BLaER1 (cell line): ENCODE measurements around the gene ANKRD13A.
A peak's percentile ranks its signal among the peaks of the same experiment; 100 is the strongest.

Experiments used
- H3K27ac ChIP-seq: shearing (Covaris generic); formaldehyde crosslinking; 2 replicates; pipeline ENCODE4 v1.8.1; 2022
- H3K27me3 ChIP-seq: shearing (Covaris generic); formaldehyde crosslinking; 2 replicates; pipeline ENCODE4 v1.8.1; 2022
- H3K36me3 ChIP-seq: shearing (Covaris generic); formaldehyde crosslinking; 2 replicates; pipeline ENCODE4 v1.8.1; 2022
- H3K4me1 ChIP-seq: shearing (Covaris generic); formaldehyde crosslinking; 2 replicates; pipeline ENCODE4 v1.8.1; 2022
- H3K4me2 ChIP-seq: shearing (Covaris generic); formaldehyde crosslinking; 2 replicates; pipeline ENCODE4 v1.8.1; 2022
- H3K4me3 ChIP-seq: shearing (Covaris generic); formaldehyde crosslinking; 2 replicates; pipeline ENCODE4 v1.8.1; 2022
- H3K9ac ChIP-seq: shearing (Covaris generic); formaldehyde crosslinking; 2 replicates; pipeline ENCODE4 v1.8.1; 2022
- H3K9me3 ChIP-seq: shearing (Covaris generic); formaldehyde crosslinking; 2 replicates; pipeline ENCODE4 v1.8.1; 2022
- H4K20me1 ChIP-seq: shearing (Covaris generic); formaldehyde crosslinking; 2 replicates; pipeline ENCODE4 v1.8.1; 2022
- Cebpa-rat ChIP-seq: shearing (Covaris generic); IDR thresholded peaks from 2 replicates; pipeline ENCODE4 v1.8.1; 2022

Gene ANKRD13A

GRCh38 chr12:110020956-110021355 is 21.7 kb downstream of the ANKRD13A start:
- Histone ChIP-seq H4K20me1 (no peaks in the 10 kb centered on the region; the same call in 1 of the 2 replicates), H3K9me3 (no peaks in the 10 kb centered on the region), H3K9ac (no peak overlapping the region), H3K36me3 (peaks cover 99% of the 10 kb centered on the region), H3K4me1 (no peaks in the 10 kb centered on the region), H3K4me2 (no peak overlapping the region), H3K4me3 (no peak overlapping the region), H3K27ac (no peak overlapping the region), H3K27me3 (no peaks in the 10 kb centered on the region)
- no peak for TF ChIP-seq Cebpa-rat

DNA sequence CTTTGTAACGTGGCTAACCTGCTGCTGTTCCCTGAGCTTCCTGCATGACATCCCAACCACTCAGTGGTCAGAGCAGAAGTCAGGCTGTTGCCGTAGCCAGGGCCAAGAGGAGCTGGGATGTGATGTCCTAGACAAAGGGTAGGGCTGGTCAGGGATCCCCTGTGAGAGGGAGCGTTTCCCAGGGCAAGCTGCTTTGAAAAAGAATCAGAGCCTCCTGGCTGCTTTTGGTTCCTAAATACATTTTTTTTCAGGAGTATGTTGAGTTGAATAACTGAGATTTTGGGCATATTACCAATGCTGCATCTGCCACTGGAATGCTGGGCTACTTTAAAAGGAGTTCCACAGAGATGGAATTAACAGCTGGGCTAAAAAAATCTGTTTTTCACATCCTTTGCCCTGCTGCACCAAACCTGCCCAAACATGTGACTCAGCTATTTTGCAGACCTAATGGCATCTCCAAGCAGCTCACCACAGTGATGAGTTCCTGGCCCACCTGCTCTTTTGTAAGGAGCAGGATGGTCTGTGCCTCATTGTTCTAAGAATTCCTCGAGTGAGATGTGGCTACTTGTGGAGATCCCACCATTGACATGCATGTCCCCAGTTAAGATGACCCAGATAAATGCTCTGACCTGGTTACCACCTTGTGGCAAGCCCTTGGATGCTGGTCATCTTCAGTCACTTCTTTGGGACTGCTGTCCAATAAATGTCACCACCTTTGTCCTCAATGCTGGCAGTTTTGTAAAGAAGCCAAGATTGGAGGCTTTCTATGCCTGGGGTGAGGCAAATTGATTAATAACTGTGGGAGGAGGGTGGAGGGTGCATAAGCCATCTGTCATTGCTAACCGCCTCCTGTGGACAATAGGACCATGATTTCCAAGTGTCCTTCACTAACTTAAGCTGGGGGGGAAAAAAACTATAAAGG is 24.1 kb downstream of the ANKRD13A start:
- Histone ChIP-seq H3K9me3 (no peaks in the 10 kb centered on the region), H3K4me2 (no peak overlapping the region), H3K27ac (no peak overlapping the region), H3K9ac (no peak overlapping the region), H4K20me1 (no peaks in the 10 kb centered on the region; the same call in 1 of the 2 replicates), H3K27me3 (no peaks in the 10 kb centered on the region), H3K4me3 (no peak overlapping the region), H3K36me3 (peaks cover 100% of the 10 kb centered on the region), H3K4me1 (no peaks in the 10 kb centered on the region)
- no peak for TF ChIP-seq Cebpa-rat

GRCh38 chr12:110024051-110024450 is 24.8 kb downstream of the ANKRD13A start:
- H3K27me3 ChIP-seq: no peaks in the 10 kb centered on the region
- H3K27ac ChIP-seq: no peak overlapping the region
- H3K36me3 ChIP-seq: peaks cover 100% of the 10 kb centered on the region
- H4K20me1 ChIP-seq: no peaks in the 10 kb centered on the region; the same call in 1 of the 2 replicates
- no peak overlapping the region for H3K4me2 ChIP-seq
- H3K9me3 ChIP-seq: no peaks in the 10 kb centered on the region
- no peak overlapping the region for H3K4me3 ChIP-seq
- no peaks in the 10 kb centered on the region for H3K4me1 ChIP-seq
- no peak for TF ChIP-seq Cebpa-rat
- H3K9ac ChIP-seq: no peak overlapping the region

DNA sequence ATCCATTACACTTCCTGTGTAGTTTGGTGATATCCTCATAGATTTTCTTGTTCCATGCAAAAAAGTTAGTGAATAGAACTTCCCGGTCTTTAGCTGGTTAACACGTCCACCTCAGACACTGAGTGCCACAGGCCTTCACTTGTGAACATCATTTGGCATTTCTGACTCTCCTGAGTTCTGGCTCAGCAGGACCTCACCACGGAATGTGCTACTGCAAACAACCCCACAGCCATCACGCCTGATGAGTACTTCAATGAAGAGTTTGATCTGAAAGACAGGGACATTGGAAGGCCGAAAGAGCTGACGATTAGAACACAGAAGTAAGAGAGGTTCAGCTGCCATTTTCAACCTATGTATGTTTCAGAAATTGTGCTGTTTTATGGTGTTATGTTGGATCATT is 29.1 kb downstream of the ANKRD13A start:
- peaks cover 91% of the 10 kb centered on the region for H3K36me3 ChIP-seq
- H3K27ac ChIP-seq: no peak overlapping the region
- no peak overlapping the region for H3K4me2 ChIP-seq
- H4K20me1 ChIP-seq: no peaks in the 10 kb centered on the region; the same call in 1 of the 2 replicates
- no peak overlapping the region for H3K9ac ChIP-seq
- no peak overlapping the region for H3K4me3 ChIP-seq
- no peak for TF ChIP-seq Cebpa-rat
- no peaks in the 10 kb centered on the region for H3K27me3 ChIP-seq
- H3K9me3 ChIP-seq: no peaks in the 10 kb centered on the region
- H3K4me1 ChIP-seq: no peaks in the 10 kb centered on the region

GRCh38 chr12:110029290-110029815 is 30.1 kb downstream of the ANKRD13A start:
- Histone ChIP-seq H3K9ac (no peak overlapping the region), H3K9me3 (no peaks in the 10 kb centered on the region), H3K36me3 (peaks cover 90% of the 10 kb centered on the region), H3K4me3 (no peak overlapping the region), H3K4me2 (no peak overlapping the region), H3K27me3 (no peaks in the 10 kb centered on the region), H4K20me1 (no peaks in the 10 kb centered on the region), H3K4me1 (no peaks in the 10 kb centered on the region), H3K27ac (no peak overlapping the region)
- TF ChIP-seq Cebpa-rat: no peak

- Histone ChIP-seq H3K27me3 (no peaks in the 10 kb centered on the region), H3K9me3 (no peaks in the 10 kb centered on the region), H3K9ac (no peak overlapping the region), H3K4me1 (peaks cover 28% of the 10 kb centered on the region), H4K20me1 (no peaks in the 10 kb centered on the region), H3K36me3 (peaks cover 88% of the 10 kb centered on the region), H3K27ac (no peak overlapping the region), H3K4me2 (no peak overlapping the region), H3K4me3 (no peak overlapping the region)
- TF ChIP-seq Cebpa-rat: no peak
Measured at GRCh38 chr12:110033888-110034287, 34.7 kb downstream of the ANKRD13A start.

GRCh38 chr12:110035534-110036104 is 36.4 kb downstream of the ANKRD13A start:
- H3K36me3 ChIP-seq: peaks cover 76% of the 10 kb centered on the region
- no peak for TF ChIP-seq Cebpa-rat
- H3K9ac ChIP-seq: no peak overlapping the region
- H4K20me1 ChIP-seq: no peaks in the 10 kb centered on the region
- no peak overlapping the region for H3K4me3 ChIP-seq
- no peaks in the 10 kb centered on the region for H3K9me3 ChIP-seq
- H3K4me1 ChIP-seq: peaks cover 46% of the 10 kb centered on the region
- H3K27me3 ChIP-seq: no peaks in the 10 kb centered on the region
- H3K4me2 ChIP-seq: no peak overlapping the region
- no peak overlapping the region for H3K27ac ChIP-seq

- no peak for TF ChIP-seq Cebpa-rat
- Histone ChIP-seq H4K20me1 (no peaks in the 10 kb centered on the region), H3K4me1 (peaks cover 63% of the 10 kb centered on the region), H3K4me2 (peak overlapping the region; percentile 49), H3K4me3 (no peak overlapping the region), H3K9me3 (no peaks in the 10 kb centered on the region), H3K27ac (peak overlapping the region; percentile 40; the same call in 1 of the 2 replicates), H3K27me3 (no peaks in the 10 kb centered on the region), H3K36me3 (peaks cover 74% of the 10 kb centered on the region), H3K9ac (no peak overlapping the region)
Measured at GRCh38 chr12:110037315-110037714, 38.1 kb downstream of the ANKRD13A start.

GRCh38 chr12:110038741-110039084 is 39.5 kb downstream of the ANKRD13A start:
- TF ChIP-seq Cebpa-rat: no peak
- H3K4me2 ChIP-seq: peak overlapping the region; percentile 67
- H3K9me3 ChIP-seq: no peaks in the 10 kb centered on the region
- no peak overlapping the region for H3K4me3 ChIP-seq
- H4K20me1 ChIP-seq: no peaks in the 10 kb centered on the region
- peaks cover 77% of the 10 kb centered on the region for H3K4me1 ChIP-seq
- H3K27ac ChIP-seq: 0 out of 2 replicates have a peak overlapping the region, but pooled peaks have one; percentile 73
- no peaks in the 10 kb centered on the region for H3K27me3 ChIP-seq
- H3K9ac ChIP-seq: no peak overlapping the region
- peaks cover 71% of the 10 kb centered on the region for H3K36me3 ChIP-seq

DNA sequence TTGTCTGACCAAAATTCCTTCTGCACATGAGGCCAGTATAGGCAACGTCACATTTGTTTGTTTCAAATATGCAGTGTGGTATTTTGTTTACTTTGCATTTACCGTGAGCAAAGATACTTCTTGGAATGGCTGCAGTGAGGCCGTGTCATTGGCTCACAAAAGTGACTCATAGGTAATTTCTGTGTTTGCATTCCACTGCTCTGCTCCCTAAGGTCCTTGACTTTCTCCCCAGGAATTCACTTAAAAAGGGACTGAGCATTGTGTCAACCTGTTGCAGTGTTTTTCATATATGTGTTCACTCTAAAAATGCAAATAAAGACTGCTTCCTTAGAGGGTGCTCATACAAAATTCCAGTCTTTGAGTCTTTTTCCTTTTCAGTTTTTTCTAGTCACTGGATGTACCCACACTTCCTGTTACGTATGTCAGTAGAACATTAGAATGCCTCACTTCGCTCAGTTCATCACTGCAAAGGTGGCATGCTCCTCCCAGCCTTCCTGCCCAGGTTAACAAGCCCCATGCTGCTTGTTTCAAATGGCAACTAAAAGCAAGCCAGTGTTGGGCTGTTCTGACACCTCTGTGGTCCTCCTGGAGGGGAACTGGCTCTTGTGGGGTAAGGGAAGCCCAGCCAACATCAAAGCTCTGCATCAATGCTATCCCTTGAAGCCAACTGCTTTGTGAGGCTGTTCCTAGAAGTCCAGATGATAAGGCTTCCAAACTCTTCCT is 40.0 kb downstream of the ANKRD13A start:
- peaks cover 71% of the 10 kb centered on the region for H3K36me3 ChIP-seq
- no peaks in the 10 kb centered on the region for H4K20me1 ChIP-seq
- H3K9me3 ChIP-seq: no peaks in the 10 kb centered on the region
- no peaks in the 10 kb centered on the region for H3K27me3 ChIP-seq
- peak overlapping the region; percentile 73 for H3K27ac ChIP-seq
- H3K9ac ChIP-seq: no peak overlapping the region
- no peak overlapping the region for H3K4me3 ChIP-seq
- peaks cover 81% of the 10 kb centered on the region for H3K4me1 ChIP-seq
- TF ChIP-seq Cebpa-rat: no peak
- peak overlapping the region; percentile 67 for H3K4me2 ChIP-seq
